Measurements from ENCODE around the gene KLC4.

DNA sequence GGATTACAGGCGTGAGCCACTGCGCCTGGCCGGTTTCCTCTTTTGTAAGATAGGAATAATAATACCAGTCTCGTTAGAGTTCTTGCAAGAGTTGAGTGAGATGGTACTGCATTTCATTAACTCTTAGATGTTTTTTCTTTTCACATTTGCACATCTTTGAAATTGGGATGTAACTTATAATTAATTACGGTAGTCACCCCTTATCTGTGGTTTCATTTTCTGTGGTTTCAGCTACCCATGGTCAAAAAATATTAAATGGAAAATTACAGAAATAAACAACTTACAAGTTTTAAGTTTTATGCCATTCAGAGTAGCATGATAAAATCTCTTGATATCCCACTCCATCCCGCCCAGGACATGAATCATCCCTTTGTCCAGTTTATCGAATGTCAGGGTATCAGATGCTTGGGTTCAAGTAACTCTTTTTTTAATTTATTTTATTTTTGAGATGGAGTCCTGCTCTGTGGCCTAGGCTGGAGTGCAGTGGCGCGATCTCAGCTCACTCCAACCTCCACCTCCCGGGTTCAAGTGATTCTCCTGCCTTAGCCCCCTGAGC lies 32.1 kb downstream of the KLC4 start:
- no peak for TF ChIP-seq EP300 (IDR thresholded peaks at IDR 0.05; ENCODE audit: borderline replicate concordance)
- TF ChIP-seq FOXM1 (IDR thresholded peaks at IDR 0.05; ENCODE audit: borderline replicate concordance, low read depth): no peak
- no peak for TF ChIP-seq TEAD4 (IDR thresholded peaks at IDR 0.05)
- TF ChIP-seq, protein P1, sequence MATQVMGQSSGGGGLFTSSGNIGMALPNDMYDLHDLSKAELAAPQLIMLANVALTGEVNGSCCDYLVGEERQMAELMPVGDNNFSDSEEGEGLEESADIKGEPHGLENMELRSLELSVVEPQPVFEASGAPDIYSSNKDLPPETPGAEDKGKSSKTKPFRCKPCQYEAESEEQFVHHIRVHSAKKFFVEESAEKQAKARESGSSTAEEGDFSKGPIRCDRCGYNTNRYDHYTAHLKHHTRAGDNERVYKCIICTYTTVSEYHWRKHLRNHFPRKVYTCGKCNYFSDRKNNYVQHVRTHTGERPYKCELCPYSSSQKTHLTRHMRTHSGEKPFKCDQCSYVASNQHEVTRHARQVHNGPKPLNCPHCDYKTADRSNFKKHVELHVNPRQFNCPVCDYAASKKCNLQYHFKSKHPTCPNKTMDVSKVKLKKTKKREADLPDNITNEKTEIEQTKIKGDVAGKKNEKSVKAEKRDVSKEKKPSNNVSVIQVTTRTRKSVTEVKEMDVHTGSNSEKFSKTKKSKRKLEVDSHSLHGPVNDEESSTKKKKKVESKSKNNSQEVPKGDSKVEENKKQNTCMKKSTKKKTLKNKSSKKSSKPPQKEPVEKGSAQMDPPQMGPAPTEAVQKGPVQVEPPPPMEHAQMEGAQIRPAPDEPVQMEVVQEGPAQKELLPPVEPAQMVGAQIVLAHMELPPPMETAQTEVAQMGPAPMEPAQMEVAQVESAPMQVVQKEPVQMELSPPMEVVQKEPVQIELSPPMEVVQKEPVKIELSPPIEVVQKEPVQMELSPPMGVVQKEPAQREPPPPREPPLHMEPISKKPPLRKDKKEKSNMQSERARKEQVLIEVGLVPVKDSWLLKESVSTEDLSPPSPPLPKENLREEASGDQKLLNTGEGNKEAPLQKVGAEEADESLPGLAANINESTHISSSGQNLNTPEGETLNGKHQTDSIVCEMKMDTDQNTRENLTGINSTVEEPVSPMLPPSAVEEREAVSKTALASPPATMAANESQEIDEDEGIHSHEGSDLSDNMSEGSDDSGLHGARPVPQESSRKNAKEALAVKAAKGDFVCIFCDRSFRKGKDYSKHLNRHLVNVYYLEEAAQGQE (IDR thresholded peaks at IDR 0.05; ENCODE audit: low read depth): no peak
